Stimulated activated CD8-positive, alpha-beta memory T cell treated with anti-CD3 and anti-CD28 coated beads, Interleukin-15, amount 100 ng/mL, for 48 hours (primary cell): ENCODE measurements around the gene DBNL.

Experiments
- DNase-seq, 2 donors: peaks; one replicate each; pipeline ENCODE4 v3.0.0-alpha.2; 2020; ENCODE audit warnings: low read depth in 2 of 2

DBNL gene

GRCh38 chr7:44099669-44100068, 55.2 kb downstream of the DBNL start:
- DNase-seq = no peak

GRCh38 chr7:44100458-44101302, 56.2 kb downstream of the DBNL start:
- no peak for DNase-seq

- DNase-seq = no peak
Measured at GRCh38 chr7:44101303-44101965, 56.9 kb downstream of the DBNL start.

- no peak for DNase-seq
Measured at GRCh38 chr7:44101966-44102845, 57.7 kb downstream of the DBNL start.

- DNase-seq = no peak
Measured at GRCh38 chr7:44102846-44103565, 58.5 kb downstream of the DBNL start.

GRCh38 chr7:44103566-44103922, 59.0 kb downstream of the DBNL start:
- no peak for DNase-seq

- DNase-seq = no peak
Measured at GRCh38 chr7:44103923-44104859, 59.7 kb downstream of the DBNL start, which contains the start of gene AEBP1. TSS of gene AEBP1 (plus strand) at chr7:44104345. CDS start at chr7:44104666, 321 bp downstream.

GRCh38 chr7:44104860-44105771, 60.6 kb downstream of the DBNL start:
- DNase-seq = no peak

- no peak for DNase-seq
Measured at GRCh38 chr7:44105832-44106231, 61.3 kb downstream of the DBNL start.

GRCh38 chr7:44106311-44107065, 62.0 kb downstream of the DBNL start:
- DNase-seq = no peak

GRCh38 chr7:44107116-44107960, 62.8 kb downstream of the DBNL start:
- DNase-seq = no peak

GRCh38 chr7:44107961-44108767, 63.7 kb downstream of the DBNL start:
- no peak for DNase-seq

GRCh38 chr7:44108768-44109750, 64.6 kb downstream of the DBNL start:
- DNase-seq = no peak

- DNase-seq = no peak
Measured at GRCh38 chr7:44109991-44110390, 65.5 kb downstream of the DBNL start.
